ENCODE measurements around the gene POU2F2.

The POU2F2 gene

GRCh38 chr19:42134535-42135070 lies 2.4 kb upstream of the POU2F2 start:
- Histone ChIP-seq H3K4me1 (peaks cover 14% of the 10 kb centered on the region), H3K9ac (no peak overlapping the region), H2AFZ (no peak overlapping the region), H3K4me3 (ENCODE audit: low read depth, low read length) (no peak overlapping the region), H3K27ac (no peak overlapping the region), H3K27me3 (ENCODE audit: control insufficient read depth, insufficient read depth, low read length) (peaks cover 8% of the 10 kb centered on the region), H3K36me3 (ENCODE audit: control insufficient read depth, insufficient read depth, low read length) (no peaks in the 10 kb centered on the region), H3K79me2 (no peaks in the 10 kb centered on the region), H3K9me3 (ENCODE audit: control insufficient read depth, low read length) (no peaks in the 10 kb centered on the region), H3K4me2 (ENCODE audit: low read length) (no peak overlapping the region)
- TF ChIP-seq CTCF (IDR thresholded peaks at IDR 0.05) = no peak

DNA sequence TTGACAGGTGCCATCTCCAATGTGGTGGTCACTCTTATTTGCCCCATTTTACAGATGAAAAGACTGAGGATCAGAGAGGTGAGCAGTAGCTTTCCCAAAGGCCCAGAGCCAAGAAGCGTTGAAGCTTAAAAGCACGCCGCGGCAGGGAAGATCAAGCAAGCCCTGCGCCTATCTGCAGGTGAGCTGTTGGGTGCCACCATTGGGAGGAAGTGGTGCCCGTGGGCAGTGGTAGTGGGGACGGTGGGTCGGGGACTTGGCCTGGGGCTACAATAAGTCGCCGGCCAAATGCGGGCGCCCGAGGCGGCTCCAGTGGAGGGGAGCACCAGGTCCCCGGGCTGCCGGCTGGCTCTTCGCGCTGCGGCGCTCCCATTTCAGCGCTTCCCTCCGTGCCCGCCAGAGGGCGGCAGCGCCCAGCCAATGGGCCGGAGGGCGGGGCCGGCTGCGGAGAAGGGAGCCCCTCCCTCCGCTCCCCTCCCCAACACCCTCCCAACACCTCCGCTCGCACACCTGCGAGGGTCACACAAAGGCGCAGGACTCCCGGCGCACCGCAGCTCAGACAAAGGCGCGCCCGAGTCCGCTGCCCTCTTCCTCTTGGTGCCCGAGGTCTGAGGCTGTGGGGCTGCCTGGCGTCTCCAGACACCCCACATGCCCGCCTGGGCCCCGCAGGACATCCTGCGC lies 744 bp upstream of the POU2F2 start:
- Histone ChIP-seq H3K4me2 (ENCODE audit: low read length) (peak overlapping the region; percentile 48), H2AFZ (peak overlapping the region; percentile 80), H3K36me3 (ENCODE audit: control insufficient read depth, insufficient read depth, low read length) (no peaks in the 10 kb centered on the region), H3K27me3 (ENCODE audit: control insufficient read depth, insufficient read depth, low read length) (peaks cover 8% of the 10 kb centered on the region), H3K9ac (no peak overlapping the region), H3K79me2 (no peaks in the 10 kb centered on the region), H3K4me1 (peaks cover 14% of the 10 kb centered on the region), H3K9me3 (ENCODE audit: control insufficient read depth, low read length) (no peaks in the 10 kb centered on the region), H3K4me3 (ENCODE audit: low read depth, low read length) (no peak overlapping the region), H3K27ac (no peak overlapping the region)
- TF ChIP-seq CTCF (IDR thresholded peaks at IDR 0.05) = peak; percentile 97

GRCh38 chr19:42131149-42132029 lies 857 bp downstream of the POU2F2 start:
- no peak overlapping the region for H2AFZ ChIP-seq
- no peak overlapping the region for H3K27ac ChIP-seq
- H3K36me3 ChIP-seq (ENCODE audit: control insufficient read depth, insufficient read depth, low read length) = no peaks in the 10 kb centered on the region
- no peak for TF ChIP-seq CTCF (IDR thresholded peaks at IDR 0.05)
- H3K27me3 ChIP-seq (ENCODE audit: control insufficient read depth, insufficient read depth, low read length) = peaks cover 8% of the 10 kb centered on the region
- no peak overlapping the region for H3K9ac ChIP-seq
- no peak overlapping the region for H3K4me2 ChIP-seq (ENCODE audit: low read length)
- no peaks in the 10 kb centered on the region for H3K79me2 ChIP-seq
- no peak overlapping the region for H3K4me3 ChIP-seq (ENCODE audit: low read depth, low read length)
- no peaks in the 10 kb centered on the region for H3K9me3 ChIP-seq (ENCODE audit: control insufficient read depth, low read length)
- peaks cover 14% of the 10 kb centered on the region for H3K4me1 ChIP-seq

GRCh38 chr19:42130254-42130573 lies 2.0 kb downstream of the POU2F2 start:
- no peak overlapping the region for H3K4me3 ChIP-seq (ENCODE audit: low read depth, low read length)

More at GRCh38 chr19:42130254-42130573, 2.0 kb downstream of the POU2F2 start:
- Histone ChIP-seq H2AFZ (no peak overlapping the region), H3K36me3 (ENCODE audit: control insufficient read depth, insufficient read depth, low read length) (no peaks in the 10 kb centered on the region), H3K79me2 (no peaks in the 10 kb centered on the region), H3K27ac (no peak overlapping the region), H3K4me2 (ENCODE audit: low read length) (no peak overlapping the region), H3K9me3 (ENCODE audit: control insufficient read depth, low read length) (no peaks in the 10 kb centered on the region), H3K27me3 (ENCODE audit: control insufficient read depth, insufficient read depth, low read length) (peaks cover 8% of the 10 kb centered on the region), H3K4me1 (peaks cover 14% of the 10 kb centered on the region), H3K9ac (no peak overlapping the region)
- TF ChIP-seq CTCF (IDR thresholded peaks at IDR 0.05) = no peak
